ENCODE data around the gene AADAC.

Gene AADAC

GRCh38 chr3:151776259-151776740, 37.6 kb upstream of the AADAC start:
- TF ChIP-seq TAF1 (IDR thresholded peaks at IDR 0.05; ENCODE audit: borderline replicate concordance, insufficient read depth, low read length) (no peak), SIN3A (IDR thresholded peaks at IDR 0.05; ENCODE audit: borderline replicate concordance, insufficient read depth, low read length) (no peak), POLR2AphosphoS5 (IDR thresholded peaks at IDR 0.05; ENCODE audit: low read depth, low read length) (no peak)
- TF ChIP-seq, protein P1, sequence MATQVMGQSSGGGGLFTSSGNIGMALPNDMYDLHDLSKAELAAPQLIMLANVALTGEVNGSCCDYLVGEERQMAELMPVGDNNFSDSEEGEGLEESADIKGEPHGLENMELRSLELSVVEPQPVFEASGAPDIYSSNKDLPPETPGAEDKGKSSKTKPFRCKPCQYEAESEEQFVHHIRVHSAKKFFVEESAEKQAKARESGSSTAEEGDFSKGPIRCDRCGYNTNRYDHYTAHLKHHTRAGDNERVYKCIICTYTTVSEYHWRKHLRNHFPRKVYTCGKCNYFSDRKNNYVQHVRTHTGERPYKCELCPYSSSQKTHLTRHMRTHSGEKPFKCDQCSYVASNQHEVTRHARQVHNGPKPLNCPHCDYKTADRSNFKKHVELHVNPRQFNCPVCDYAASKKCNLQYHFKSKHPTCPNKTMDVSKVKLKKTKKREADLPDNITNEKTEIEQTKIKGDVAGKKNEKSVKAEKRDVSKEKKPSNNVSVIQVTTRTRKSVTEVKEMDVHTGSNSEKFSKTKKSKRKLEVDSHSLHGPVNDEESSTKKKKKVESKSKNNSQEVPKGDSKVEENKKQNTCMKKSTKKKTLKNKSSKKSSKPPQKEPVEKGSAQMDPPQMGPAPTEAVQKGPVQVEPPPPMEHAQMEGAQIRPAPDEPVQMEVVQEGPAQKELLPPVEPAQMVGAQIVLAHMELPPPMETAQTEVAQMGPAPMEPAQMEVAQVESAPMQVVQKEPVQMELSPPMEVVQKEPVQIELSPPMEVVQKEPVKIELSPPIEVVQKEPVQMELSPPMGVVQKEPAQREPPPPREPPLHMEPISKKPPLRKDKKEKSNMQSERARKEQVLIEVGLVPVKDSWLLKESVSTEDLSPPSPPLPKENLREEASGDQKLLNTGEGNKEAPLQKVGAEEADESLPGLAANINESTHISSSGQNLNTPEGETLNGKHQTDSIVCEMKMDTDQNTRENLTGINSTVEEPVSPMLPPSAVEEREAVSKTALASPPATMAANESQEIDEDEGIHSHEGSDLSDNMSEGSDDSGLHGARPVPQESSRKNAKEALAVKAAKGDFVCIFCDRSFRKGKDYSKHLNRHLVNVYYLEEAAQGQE (IDR thresholded peaks at IDR 0.05; ENCODE audit: insufficient read depth in 1 of 2, low read depth in 2 of 2, low read length in 2 of 2): no peak

GRCh38 chr3:151777880-151778279, 36.0 kb upstream of the AADAC start:
- no peak for TF ChIP-seq FOXP2 (optimal IDR thresholded peaks at IDR 0.05; ENCODE audit: borderline replicate concordance, extremely low read depth, extremely low read length, insufficient read depth)
- TF ChIP-seq TAF1 (IDR thresholded peaks at IDR 0.05; ENCODE audit: borderline replicate concordance, insufficient read depth, low read length): no peak
- TF ChIP-seq, protein P1 (IDR thresholded peaks at IDR 0.05; ENCODE audit: insufficient read depth in 1 of 2, low read depth in 2 of 2, low read length in 2 of 2): no peak
- no peak for TF ChIP-seq POLR2AphosphoS5 (IDR thresholded peaks at IDR 0.05; ENCODE audit: low read depth, low read length)
- TF ChIP-seq SIN3A (IDR thresholded peaks at IDR 0.05; ENCODE audit: borderline replicate concordance, insufficient read depth, low read length): no peak

GRCh38 chr3:151787626-151788025, 26.3 kb upstream of the AADAC start:
- no peak for TF ChIP-seq POLR2AphosphoS5 (IDR thresholded peaks at IDR 0.05; ENCODE audit: low read depth, low read length)
- no peak for TF ChIP-seq FOXP2 (optimal IDR thresholded peaks at IDR 0.05; ENCODE audit: borderline replicate concordance, extremely low read depth, extremely low read length, insufficient read depth)
- TF ChIP-seq SIN3A (IDR thresholded peaks at IDR 0.05; ENCODE audit: borderline replicate concordance, insufficient read depth, low read length): no peak
- TF ChIP-seq, protein P1 (IDR thresholded peaks at IDR 0.05; ENCODE audit: insufficient read depth in 1 of 2, low read depth in 2 of 2, low read length in 2 of 2): no peak
- no peak for TF ChIP-seq TAF1 (IDR thresholded peaks at IDR 0.05; ENCODE audit: borderline replicate concordance, insufficient read depth, low read length)

DNA sequence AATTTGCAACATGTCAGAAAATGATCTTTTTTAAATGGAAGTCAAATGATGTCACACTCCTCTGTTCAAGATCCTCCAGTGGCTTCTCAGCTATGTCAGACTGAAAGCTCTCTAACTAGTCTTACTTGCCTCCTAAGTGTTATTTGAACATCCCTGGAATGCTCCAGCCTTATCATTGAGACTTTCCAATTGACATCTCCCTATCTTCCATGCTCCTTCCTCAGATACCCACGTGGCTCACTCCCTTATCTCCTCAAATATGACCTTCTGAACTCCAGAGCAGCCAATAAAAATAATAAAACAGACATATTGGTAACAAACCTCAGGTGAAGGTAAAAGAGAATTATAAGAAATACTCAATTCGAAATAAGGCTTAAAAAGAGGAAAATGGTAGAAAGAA, 25.5 kb upstream of the AADAC start:
- no peak for TF ChIP-seq SIN3A (IDR thresholded peaks at IDR 0.05; ENCODE audit: borderline replicate concordance, insufficient read depth, low read length)
- TF ChIP-seq, protein P1 (IDR thresholded peaks at IDR 0.05; ENCODE audit: insufficient read depth in 1 of 2, low read depth in 2 of 2, low read length in 2 of 2): no peak
- TF ChIP-seq TAF1 (IDR thresholded peaks at IDR 0.05; ENCODE audit: borderline replicate concordance, insufficient read depth, low read length): no peak
- no peak for TF ChIP-seq FOXP2 (optimal IDR thresholded peaks at IDR 0.05; ENCODE audit: borderline replicate concordance, extremely low read depth, extremely low read length, insufficient read depth)
- no peak for TF ChIP-seq POLR2AphosphoS5 (IDR thresholded peaks at IDR 0.05; ENCODE audit: low read depth, low read length)
